Measurements from ENCODE around the gene VAMP8.

DNA sequence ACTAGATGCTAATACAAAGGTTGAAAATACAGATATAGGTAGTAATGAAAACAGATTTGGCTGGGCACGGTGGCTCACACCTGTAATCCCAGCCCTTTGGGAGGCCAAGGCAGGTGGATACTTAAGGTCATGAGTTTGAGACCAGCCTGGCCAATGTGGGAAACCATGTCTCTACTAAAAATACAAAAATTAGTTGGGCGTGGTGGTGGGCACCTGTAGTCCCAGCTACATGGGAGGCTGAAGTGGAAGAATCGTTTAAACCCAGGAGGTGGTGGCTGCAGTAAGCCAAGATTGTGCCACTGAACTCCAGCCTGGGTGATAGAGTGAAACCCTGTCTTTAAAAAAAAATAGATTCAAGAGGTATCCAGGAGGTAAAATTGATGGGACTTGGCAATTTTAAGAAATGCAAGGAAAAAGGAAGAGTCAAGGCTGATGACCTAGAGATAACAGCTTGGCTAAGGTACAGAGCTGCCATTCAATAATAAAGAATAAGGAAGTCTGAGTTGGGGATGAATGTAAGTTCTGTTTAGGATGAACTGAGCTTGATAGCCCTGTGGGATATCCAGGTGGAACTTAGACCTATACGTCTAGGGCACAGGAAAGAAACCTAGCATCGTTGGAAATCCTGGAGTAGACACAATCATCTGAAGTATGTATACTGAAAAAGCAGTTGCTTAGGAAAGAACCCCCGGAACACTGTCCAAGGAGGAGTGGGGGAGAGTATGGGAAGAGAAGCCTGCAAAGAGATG, 29.4 kb upstream of the VAMP8 start:
- TF ChIP-seq, protein P1, sequence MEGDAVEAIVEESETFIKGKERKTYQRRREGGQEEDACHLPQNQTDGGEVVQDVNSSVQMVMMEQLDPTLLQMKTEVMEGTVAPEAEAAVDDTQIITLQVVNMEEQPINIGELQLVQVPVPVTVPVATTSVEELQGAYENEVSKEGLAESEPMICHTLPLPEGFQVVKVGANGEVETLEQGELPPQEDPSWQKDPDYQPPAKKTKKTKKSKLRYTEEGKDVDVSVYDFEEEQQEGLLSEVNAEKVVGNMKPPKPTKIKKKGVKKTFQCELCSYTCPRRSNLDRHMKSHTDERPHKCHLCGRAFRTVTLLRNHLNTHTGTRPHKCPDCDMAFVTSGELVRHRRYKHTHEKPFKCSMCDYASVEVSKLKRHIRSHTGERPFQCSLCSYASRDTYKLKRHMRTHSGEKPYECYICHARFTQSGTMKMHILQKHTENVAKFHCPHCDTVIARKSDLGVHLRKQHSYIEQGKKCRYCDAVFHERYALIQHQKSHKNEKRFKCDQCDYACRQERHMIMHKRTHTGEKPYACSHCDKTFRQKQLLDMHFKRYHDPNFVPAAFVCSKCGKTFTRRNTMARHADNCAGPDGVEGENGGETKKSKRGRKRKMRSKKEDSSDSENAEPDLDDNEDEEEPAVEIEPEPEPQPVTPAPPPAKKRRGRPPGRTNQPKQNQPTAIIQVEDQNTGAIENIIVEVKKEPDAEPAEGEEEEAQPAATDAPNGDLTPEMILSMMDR (IDR thresholded peaks at IDR 0.05; ENCODE audit: low read length) = no peak
- no peak for TF ChIP-seq EZH2 (IDR thresholded peaks at IDR 0.05; ENCODE audit: borderline replicate concordance, low read length)
